Hematopoietic multipotent progenitor cell treated with erythropoietin and hydrocortisone succinate and interleukin-3 and kit ligand, for 17 days (in vitro differentiated cells): ENCODE data around the gene CASS4.
A peak's percentile ranks its signal among the peaks of the same experiment; 100 is the strongest.
"Not testable (repeated sequence)": the region's sequence is repeated elsewhere in the genome, so short reads cannot be mapped to it uniquely, and the experiment has no call there.

ENCODE experiments used
- DNase-seq: peaks from one replicate; pipeline ENCODE4 v3.0.0-alpha.2; 2015; ENCODE audit warnings: low spot score

The CASS4 gene

GRCh38 chr20:56411759-56412472 is at the start of gene CASS4:
Gene CASS4, plus strand, starts transcription at chr20:56412260. Its CDS starts 199 bp downstream, at chr20:56412459.
- peak; percentile 78 for DNase-seq

- DNase-seq, result peak; percentile 95
Measured at GRCh38 chr20:56362833-56363413, 49.1 kb upstream of the CASS4 start.

GRCh38 chr20:56363491-56363890 is 48.6 kb upstream of the CASS4 start:
- DNase-seq, result peak; percentile 52

- DNase-seq, result no peak
Measured at GRCh38 chr20:56368351-56369134, 43.5 kb upstream of the CASS4 start.

GRCh38 chr20:56369179-56369578 is 42.9 kb upstream of the CASS4 start:
- no peak for DNase-seq

- DNase-seq, result no peak
Measured at GRCh38 chr20:56371977-56372376, 40.1 kb upstream of the CASS4 start.

GRCh38 chr20:56372850-56373249 is 39.2 kb upstream of the CASS4 start:
- DNase-seq, result no peak

- peak; percentile 22 for DNase-seq
Measured at GRCh38 chr20:56373942-56374341, 38.1 kb upstream of the CASS4 start.

GRCh38 chr20:56376331-56376730 is 35.7 kb upstream of the CASS4 start:
- no peak for DNase-seq

GRCh38 chr20:56378386-56378785 is 33.7 kb upstream of the CASS4 start:
- DNase-seq, result no peak

GRCh38 chr20:56380375-56380774 is 31.7 kb upstream of the CASS4 start:
- DNase-seq, result no peak

- DNase-seq, result no peak
Measured at GRCh38 chr20:56381501-56381900, 30.6 kb upstream of the CASS4 start.

GRCh38 chr20:56382696-56383095 is 29.4 kb upstream of the CASS4 start:
- no peak for DNase-seq

- no peak for DNase-seq
Measured at GRCh38 chr20:56383334-56383733, 28.7 kb upstream of the CASS4 start.

GRCh38 chr20:56385130-56385529 is 26.9 kb upstream of the CASS4 start:
- no peak for DNase-seq

- DNase-seq, result no peak
Measured at GRCh38 chr20:56386219-56386618, 25.8 kb upstream of the CASS4 start.

- DNase-seq, result no peak
Measured at GRCh38 chr20:56388882-56389281, 23.2 kb upstream of the CASS4 start.

- DNase-seq, result no peak
Measured at GRCh38 chr20:56389807-56390206, 22.3 kb upstream of the CASS4 start.

- not testable (repeated sequence) for DNase-seq
Measured at GRCh38 chr20:56390396-56390795, 21.7 kb upstream of the CASS4 start.

GRCh38 chr20:56391037-56391436 is 21.0 kb upstream of the CASS4 start:
- no peak for DNase-seq

- DNase-seq, result no peak
Measured at GRCh38 chr20:56391596-56392131, 20.4 kb upstream of the CASS4 start.

- DNase-seq, result peak; percentile 100
Measured at GRCh38 chr20:56392132-56392880, 19.8 kb upstream of the CASS4 start, which contains the start of the genes AURKA and CSTF1. Gene AURKA, minus strand, starts transcription at chr20:56392215. Its CDS starts 4,018 bp downstream, at chr20:56388197. Gene CSTF1, plus strand, starts transcription at chr20:56392645. Its CDS starts 2,908 bp downstream, at chr20:56395553.
